ENCODE results near the gene DDX18.
"Not testable (repeated sequence)": the region's sequence is repeated elsewhere in the genome, so short reads cannot be mapped to it uniquely, and the experiment has no call there.

Gene DDX18

DNA sequence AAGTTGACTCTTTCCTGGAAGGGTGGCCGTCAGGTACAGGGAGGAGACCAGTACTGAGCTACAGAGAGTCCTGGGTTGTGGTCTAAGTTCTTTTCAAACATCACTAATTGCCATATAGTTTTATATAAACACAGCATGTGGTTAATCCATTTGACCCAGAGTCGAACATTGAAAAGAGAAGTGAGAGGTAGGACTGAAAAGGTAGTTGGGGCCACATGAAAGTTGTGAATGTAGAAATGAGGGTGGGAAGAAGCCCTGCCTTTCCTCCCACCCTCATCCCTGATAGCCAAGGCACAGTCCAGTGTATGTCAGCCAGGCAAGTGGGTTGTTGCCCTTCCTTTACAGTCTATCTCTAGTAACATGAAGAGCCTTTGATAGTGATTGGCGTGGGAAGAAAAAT, 4.4 kb downstream of the DDX18 start:
- Mint-ChIP-seq H3K4me3 (no peak overlapping the region), H3K27ac (no peak overlapping the region), H3K36me3 (ENCODE audit: low read depth) (peaks cover 81% of the 10 kb centered on the region), H3K4me1 (ENCODE audit: low read depth) (peaks cover 17% of the 10 kb centered on the region), H3K27me3 (no peaks in the 10 kb centered on the region), H3K9me3 (no peaks in the 10 kb centered on the region)
- intact Hi-C loops (cut with micrococcal nuclease) = no loop called here

DNA sequence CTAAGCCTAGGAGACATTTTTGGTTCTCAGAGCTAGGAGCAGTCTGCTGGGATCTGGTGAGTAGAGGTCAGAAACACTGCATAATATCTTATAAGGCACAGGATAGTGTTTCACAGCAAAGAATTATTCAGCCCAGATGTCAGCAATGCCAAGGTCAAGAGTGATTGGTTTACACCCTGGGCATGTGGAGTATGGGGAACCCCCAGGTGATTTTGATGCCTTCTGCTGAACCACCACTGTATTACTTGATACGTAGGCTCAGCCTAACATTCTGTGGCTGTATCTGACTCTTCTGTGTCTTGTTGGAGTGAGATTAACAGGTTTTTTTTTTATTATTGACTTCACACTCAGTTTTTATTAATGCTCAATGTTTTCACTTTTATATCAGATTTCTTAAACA, 6.0 kb downstream of the DDX18 start:
- intact Hi-C loops (cut with micrococcal nuclease) = loop anchor here (5.0 to 10.0 kb wide), 2 partner anchors 114 to 177 kb away; no protein-coding TSS in a partner anchor
- Mint-ChIP-seq H3K27ac (no peak overlapping the region), H3K9me3 (no peaks in the 10 kb centered on the region), H3K36me3 (ENCODE audit: low read depth) (peaks cover 84% of the 10 kb centered on the region), H3K4me1 (ENCODE audit: low read depth) (peaks cover 10% of the 10 kb centered on the region), H3K4me3 (no peak overlapping the region), H3K27me3 (no peaks in the 10 kb centered on the region)

DNA sequence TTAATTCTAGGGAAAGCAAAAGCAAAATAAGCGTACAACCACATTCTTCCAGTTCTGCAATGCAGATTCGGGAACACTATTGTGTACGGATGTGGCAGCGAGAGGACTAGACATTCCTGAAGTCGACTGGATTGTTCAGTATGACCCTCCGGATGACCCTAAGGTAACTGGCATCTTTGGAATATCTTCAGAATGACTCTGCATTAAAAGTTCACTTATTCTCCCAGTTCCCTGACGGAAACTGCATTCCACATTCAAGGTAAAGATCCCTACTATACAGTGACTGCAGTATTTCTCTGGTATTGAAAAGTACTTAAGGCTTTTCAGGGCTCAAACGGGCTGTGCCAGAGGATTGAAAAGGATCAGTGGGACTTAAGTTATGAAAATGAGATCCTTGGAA, 10.9 kb downstream of the DDX18 start:
- no peaks in the 10 kb centered on the region for H3K4me1 Mint-ChIP-seq (ENCODE audit: low read depth)
- intact Hi-C loops (cut with micrococcal nuclease) = loop anchor here (10.0 kb wide), 1 partner anchor 109 kb away; no protein-coding TSS in a partner anchor
- H3K27ac Mint-ChIP-seq = no peak overlapping the region
- peaks cover 100% of the 10 kb centered on the region for H3K36me3 Mint-ChIP-seq (ENCODE audit: low read depth)
- no peaks in the 10 kb centered on the region for H3K27me3 Mint-ChIP-seq
- H3K9me3 Mint-ChIP-seq = peaks cover 9% of the 10 kb centered on the region
- no peak overlapping the region for H3K4me3 Mint-ChIP-seq

DNA sequence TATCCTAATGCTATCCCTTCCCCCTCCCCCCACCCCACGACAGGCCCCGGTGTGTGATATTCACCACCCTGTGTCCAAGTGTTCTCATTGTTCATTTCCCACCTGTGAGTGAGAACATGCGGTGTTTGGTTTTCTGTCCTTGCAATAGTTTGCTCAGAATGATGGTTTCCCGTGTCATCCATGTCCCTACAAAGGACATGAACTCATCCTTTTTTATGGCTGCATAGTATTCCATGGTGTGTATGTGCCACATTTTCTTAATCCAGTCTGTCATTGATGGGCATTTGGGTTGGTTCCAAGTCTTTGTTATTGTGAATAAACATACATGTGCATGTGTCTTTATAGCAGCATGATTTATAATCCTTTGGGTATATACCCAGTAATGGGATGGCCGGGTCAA, 13.0 kb downstream of the DDX18 start:
- peaks cover 100% of the 10 kb centered on the region for H3K36me3 Mint-ChIP-seq (ENCODE audit: low read depth)
- intact Hi-C loops (cut with micrococcal nuclease) = loop anchor here (10.0 kb wide), 1 partner anchor 107 kb away; no protein-coding TSS in a partner anchor
- not testable (repeated sequence) for H3K27ac Mint-ChIP-seq; H3K9me3 Mint-ChIP-seq; H3K4me3 Mint-ChIP-seq; H3K27me3 Mint-ChIP-seq; H3K4me1 Mint-ChIP-seq (ENCODE audit: low read depth)

DNA sequence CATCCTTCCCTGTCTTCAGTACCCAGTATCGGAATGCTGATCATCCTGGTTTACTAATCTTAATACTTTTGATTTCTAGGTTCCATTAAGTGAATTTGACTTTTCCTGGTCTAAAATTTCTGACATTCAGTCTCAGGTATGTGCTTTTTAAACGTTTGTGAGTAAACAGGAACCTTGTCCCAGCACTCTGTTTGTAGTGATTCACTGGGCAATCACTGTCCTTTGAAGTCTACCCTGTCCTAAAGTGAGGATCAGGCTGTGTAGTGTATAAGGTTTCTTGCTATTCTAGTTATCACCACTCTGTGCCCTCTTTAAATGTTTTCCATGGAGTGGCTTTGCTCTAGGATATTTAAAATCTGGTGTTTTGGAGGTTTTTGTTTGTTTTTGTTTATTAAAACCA, 14.4 kb downstream of the DDX18 start:
- no peak overlapping the region for H3K27ac Mint-ChIP-seq
- peaks cover 9% of the 10 kb centered on the region for H3K9me3 Mint-ChIP-seq
- intact Hi-C loops (cut with micrococcal nuclease) = loop anchor here (10.0 kb wide), 1 partner anchor 106 kb away; no protein-coding TSS in a partner anchor
- H3K36me3 Mint-ChIP-seq (ENCODE audit: low read depth) = peaks cover 97% of the 10 kb centered on the region
- no peaks in the 10 kb centered on the region for H3K4me1 Mint-ChIP-seq (ENCODE audit: low read depth)
- H3K27me3 Mint-ChIP-seq = no peaks in the 10 kb centered on the region
- no peak overlapping the region for H3K4me3 Mint-ChIP-seq

GRCh38 chr2:117832332-117832731, 17.8 kb downstream of the DDX18 start:
- H3K36me3 Mint-ChIP-seq (ENCODE audit: low read depth) = peaks cover 69% of the 10 kb centered on the region
- H3K27ac Mint-ChIP-seq = no peak overlapping the region
- no peak overlapping the region for H3K4me3 Mint-ChIP-seq
- H3K9me3 Mint-ChIP-seq = no peaks in the 10 kb centered on the region
- intact Hi-C loops (cut with micrococcal nuclease) = loop anchor here (10.0 kb wide), 1 partner anchor 232 kb away; no protein-coding TSS in a partner anchor
- H3K4me1 Mint-ChIP-seq (ENCODE audit: low read depth) = peaks cover 16% of the 10 kb centered on the region
- peaks cover 16% of the 10 kb centered on the region for H3K27me3 Mint-ChIP-seq

GRCh38 chr2:117832905-117833613, 18.6 kb downstream of the DDX18 start:
- intact Hi-C loops (cut with micrococcal nuclease) = loop anchor here (10.0 kb wide), 1 partner anchor 232 kb away; no protein-coding TSS in a partner anchor
- Mint-ChIP-seq H3K36me3 (ENCODE audit: low read depth) (peaks cover 62% of the 10 kb centered on the region), H3K27ac (no peak overlapping the region)

GRCh38 chr2:117833911-117834310, 19.4 kb downstream of the DDX18 start:
- Mint-ChIP-seq H3K4me1 (ENCODE audit: low read depth) (peaks cover 16% of the 10 kb centered on the region), H3K27ac (no peak overlapping the region), H3K27me3 (peaks cover 23% of the 10 kb centered on the region), H3K9me3 (no peaks in the 10 kb centered on the region), H3K36me3 (ENCODE audit: low read depth) (peaks cover 53% of the 10 kb centered on the region), H3K4me3 (no peak overlapping the region)
- intact Hi-C loops (cut with micrococcal nuclease) = loop anchor here (10.0 kb wide), 1 partner anchor 231 kb away; no protein-coding TSS in a partner anchor

More at GRCh38 chr2:117832905-117833613, 18.6 kb downstream of the DDX18 start:
- Mint-ChIP-seq H3K4me3 (no peak overlapping the region), H3K9me3 (no peaks in the 10 kb centered on the region), H3K27me3 (peaks cover 21% of the 10 kb centered on the region), H3K4me1 (ENCODE audit: low read depth) (peaks cover 16% of the 10 kb centered on the region)

DNA sequence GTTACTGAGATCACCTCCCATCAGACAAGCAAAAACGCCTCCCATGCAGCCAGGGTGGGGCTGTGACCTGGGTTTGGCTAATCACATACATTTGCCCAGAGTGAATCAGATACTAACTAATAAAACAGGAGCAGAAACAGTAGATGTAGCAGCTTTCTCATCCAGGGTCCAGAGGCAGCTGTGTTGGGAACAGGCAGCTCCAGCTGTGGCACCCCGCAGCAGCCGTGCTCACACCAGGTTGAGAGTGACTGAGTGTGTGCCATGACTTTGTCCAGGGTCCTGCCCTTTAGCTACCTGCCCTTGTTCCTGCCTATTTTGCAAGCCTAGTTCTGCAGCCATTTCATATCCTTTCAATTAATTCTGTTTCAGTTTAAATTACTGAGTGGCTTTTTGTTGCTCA, 20.5 kb downstream of the DDX18 start:
- intact Hi-C loops (cut with micrococcal nuclease) = loop anchor here (10.0 kb wide), 1 partner anchor 230 kb away; no protein-coding TSS in a partner anchor
- H3K9me3 Mint-ChIP-seq = no peaks in the 10 kb centered on the region
- H3K27me3 Mint-ChIP-seq = peaks cover 26% of the 10 kb centered on the region
- H3K4me1 Mint-ChIP-seq (ENCODE audit: low read depth) = peaks cover 16% of the 10 kb centered on the region
- H3K36me3 Mint-ChIP-seq (ENCODE audit: low read depth) = peaks cover 42% of the 10 kb centered on the region
- no peak overlapping the region for H3K4me3 Mint-ChIP-seq
- no peak overlapping the region for H3K27ac Mint-ChIP-seq

GRCh38 chr2:117835990-117836760, 21.7 kb downstream of the DDX18 start:
- Mint-ChIP-seq H3K4me1 (ENCODE audit: low read depth) (peaks cover 16% of the 10 kb centered on the region), H3K36me3 (ENCODE audit: low read depth) (peaks cover 31% of the 10 kb centered on the region), H3K27me3 (peaks cover 27% of the 10 kb centered on the region), H3K9me3 (no peaks in the 10 kb centered on the region), H3K4me3 (peak overlapping the region; percentile 73), H3K27ac (peak overlapping the region; percentile 59)
- intact Hi-C loops (cut with micrococcal nuclease) = loop anchor here (10.0 kb wide), 1 partner anchor 229 kb away; no protein-coding TSS in a partner anchor

GRCh38 chr2:117845304-117845703, 30.8 kb downstream of the DDX18 start:
- H3K27me3 Mint-ChIP-seq = peaks cover 24% of the 10 kb centered on the region
- no peak overlapping the region for H3K4me3 Mint-ChIP-seq
- H3K27ac Mint-ChIP-seq = no peak overlapping the region
- H3K9me3 Mint-ChIP-seq = peaks cover 14% of the 10 kb centered on the region
- no peaks in the 10 kb centered on the region for H3K4me1 Mint-ChIP-seq (ENCODE audit: low read depth)
- intact Hi-C loops (cut with micrococcal nuclease) = no loop called here
- no peaks in the 10 kb centered on the region for H3K36me3 Mint-ChIP-seq (ENCODE audit: low read depth)

- Mint-ChIP-seq H3K4me3 (no peak overlapping the region), H3K27ac (no peak overlapping the region), H3K27me3 (peaks cover 28% of the 10 kb centered on the region), H3K9me3 (peaks cover 14% of the 10 kb centered on the region), H3K36me3 (ENCODE audit: low read depth) (no peaks in the 10 kb centered on the region), H3K4me1 (ENCODE audit: low read depth) (no peaks in the 10 kb centered on the region)
- intact Hi-C loops (cut with micrococcal nuclease) = no loop called here
Measured at GRCh38 chr2:117850015-117850414, 35.5 kb downstream of the DDX18 start.

GRCh38 chr2:117850461-117850860, 36.0 kb downstream of the DDX18 start:
- no peaks in the 10 kb centered on the region for H3K36me3 Mint-ChIP-seq (ENCODE audit: low read depth)
- H3K4me1 Mint-ChIP-seq (ENCODE audit: low read depth) = no peaks in the 10 kb centered on the region
- no peak overlapping the region for H3K4me3 Mint-ChIP-seq
- intact Hi-C loops (cut with micrococcal nuclease) = no loop called here
- H3K27me3 Mint-ChIP-seq = peaks cover 28% of the 10 kb centered on the region
- H3K27ac Mint-ChIP-seq = no peak overlapping the region
- H3K9me3 Mint-ChIP-seq = peaks cover 14% of the 10 kb centered on the region

DNA sequence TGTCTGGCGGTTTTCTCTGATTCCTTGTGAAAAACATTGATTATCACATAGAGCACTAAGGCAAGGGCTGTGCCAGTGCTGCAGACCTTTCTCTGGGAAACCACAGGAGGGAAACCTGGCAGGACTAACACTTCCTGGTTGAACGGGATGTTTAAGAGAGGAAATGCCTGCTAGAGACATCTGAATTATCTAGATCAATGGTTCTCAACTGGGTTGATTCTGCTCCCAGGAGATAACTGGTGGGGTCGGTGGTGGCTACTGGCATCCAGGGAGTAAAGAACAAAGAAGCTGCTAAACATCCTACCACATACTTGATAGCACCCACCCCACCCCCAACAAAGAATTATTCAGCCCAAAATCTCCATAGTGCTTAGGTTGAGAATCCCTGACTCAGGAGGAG, 37.5 kb downstream of the DDX18 start:
- Mint-ChIP-seq H3K9me3 (peaks cover 14% of the 10 kb centered on the region), H3K4me3 (no peak overlapping the region), H3K36me3 (ENCODE audit: low read depth) (no peaks in the 10 kb centered on the region), H3K27me3 (peaks cover 27% of the 10 kb centered on the region), H3K27ac (no peak overlapping the region), H3K4me1 (ENCODE audit: low read depth) (no peaks in the 10 kb centered on the region)
- intact Hi-C loops (cut with micrococcal nuclease) = no loop called here
